DOHH2 (cell line): ENCODE measurements around the gene SH3D19.

Experiments
- H3F3A ChIP-seq: fragments of 200-600 bp; sonication (generic), shearing (Covaris generic); 2 replicates; pipeline ENCODE4 v1.6.0; 2016; ENCODE audit warnings: antibody characterized with exemption, mild to moderate bottlenecking; ENCODE audit not compliant: control insufficient read depth, insufficient read depth
- H3K27ac ChIP-seq: fragments of 200-600 bp; sonication (generic); 2 replicates; pipeline ENCODE4 v1.5.1; 2014; ENCODE audit warnings: low read depth, mild to moderate bottlenecking, low read length, moderate library complexity
- H3K27me3 ChIP-seq: fragments of 200-600 bp; sonication (generic); 2 replicates; pipeline ENCODE4 v1.6.1; 2014; ENCODE audit warnings: mild to moderate bottlenecking, low read length, mixed read lengths; ENCODE audit not compliant: control insufficient read depth
- H3K36me3 ChIP-seq: fragments of 200-600 bp; sonication (generic); 2 replicates; pipeline ENCODE4 v1.6.1; 2014; ENCODE audit warnings: mild to moderate bottlenecking, low read length, moderate library complexity, mixed read lengths; ENCODE audit not compliant: control insufficient read depth
- H3K4me1 ChIP-seq: fragments of 200-600 bp; sonication (generic); 2 replicates; pipeline ENCODE4 v1.6.1; 2014; ENCODE audit warnings: mild to moderate bottlenecking, low read length, mixed read lengths; ENCODE audit not compliant: control insufficient read depth
- H3K4me2 ChIP-seq: fragments of 200-600 bp; sonication (generic); 2 replicates; pipeline ENCODE4 v1.6.0; 2014; ENCODE audit warnings: mild to moderate bottlenecking, low read length, moderate library complexity
- H3K4me3 ChIP-seq: fragments of 200-600 bp; sonication (generic); 2 replicates; pipeline ENCODE4 v1.5.1; 2014; ENCODE audit warnings: mild to moderate bottlenecking, low read length, mixed read lengths
- H3K79me2 ChIP-seq: fragments of 200-600 bp; sonication (generic); 2 replicates; pipeline ENCODE4 v1.6.1; 2014; ENCODE audit warnings: mild to moderate bottlenecking, low read length, mixed read lengths; ENCODE audit not compliant: control insufficient read depth
- H3K9me2 ChIP-seq: fragments of 200-600 bp; sonication (generic); replicated peaks from 2 replicates; pipeline ENCODE4 v1.6.1; 2014; ENCODE audit warnings: mild to moderate bottlenecking, low read length, mixed read lengths; ENCODE audit not compliant: control insufficient read depth
- H3K9me3 ChIP-seq: fragments of 200-600 bp; sonication (generic); 2 replicates; pipeline ENCODE4 v1.6.1; 2014; ENCODE audit warnings: antibody characterized with exemption, low read length, mixed read lengths; ENCODE audit not compliant: control insufficient read depth, insufficient read depth
- H4K20me1 ChIP-seq: fragments of 200-600 bp; sonication (generic); 2 replicates; pipeline ENCODE4 v1.6.0; 2014; ENCODE audit warnings: low read depth, mild to moderate bottlenecking, antibody characterized with exemption, low read length, moderate library complexity; ENCODE audit not compliant: control insufficient read depth, insufficient read depth
- EZH2phosphoT487 ChIP-seq: fragments of 200-600 bp; sonication (generic); IDR thresholded peaks from 2 replicates; pipeline ENCODE4 v1.6.1; 2017; ENCODE audit warnings: borderline replicate concordance, mild to moderate bottlenecking, antibody characterized with exemption, low read length, moderate library complexity, mixed read lengths
- TF ChIP-seq, protein P1 (sequence below): fragments of 200-600 bp; sonication (generic); IDR thresholded peaks from one replicate; pipeline ENCODE4 v1.5.1; 2014; ENCODE audit warnings: antibody characterized with exemption, mild to moderate bottlenecking, low read depth, low read length; ENCODE audit not compliant: poor library complexity, severe bottlenecking

SH3D19 gene

DNA sequence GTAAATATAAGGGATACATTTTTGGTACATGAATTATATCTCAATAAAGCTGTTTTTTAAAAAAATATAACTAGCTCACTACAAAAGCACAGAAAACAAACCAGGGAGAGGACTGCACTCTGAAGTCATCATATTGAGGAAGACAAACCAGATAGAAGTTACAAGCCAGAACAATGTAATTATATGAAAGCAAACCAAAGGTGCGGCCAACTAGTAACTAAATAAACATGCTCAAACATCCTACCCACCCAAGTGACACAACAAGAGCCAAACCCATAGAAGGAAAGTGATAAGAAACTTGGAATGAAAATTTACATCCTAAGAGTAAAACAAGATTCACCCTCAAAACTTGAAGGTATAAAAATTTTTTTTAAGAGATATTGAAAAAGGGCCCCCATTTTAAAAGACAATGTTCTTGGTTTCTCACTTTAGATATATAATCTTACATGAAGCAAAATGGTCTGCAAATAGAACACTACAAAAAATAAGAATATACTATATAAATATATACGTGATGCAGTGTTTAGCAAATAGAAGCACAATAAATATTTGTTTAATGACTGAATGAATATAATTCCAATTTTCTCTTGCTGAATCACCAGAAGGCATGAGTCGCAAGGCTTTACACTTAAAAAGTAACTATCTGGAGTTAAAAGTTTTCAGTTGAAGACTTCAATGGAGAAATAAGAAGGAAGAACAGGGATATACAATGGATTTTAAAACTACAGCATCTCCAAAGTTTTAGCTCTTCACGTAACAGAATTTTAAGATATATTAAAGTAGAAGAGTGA, 4.0 kb upstream of the SH3D19 start:
- no peaks in the 10 kb centered on the region for H4K20me1 ChIP-seq
- no peaks in the 10 kb centered on the region for H3K9me2 ChIP-seq
- H3F3A ChIP-seq, result no peaks in the 10 kb centered on the region
- TF ChIP-seq EZH2phosphoT487, result no peak
- TF ChIP-seq, protein P1, sequence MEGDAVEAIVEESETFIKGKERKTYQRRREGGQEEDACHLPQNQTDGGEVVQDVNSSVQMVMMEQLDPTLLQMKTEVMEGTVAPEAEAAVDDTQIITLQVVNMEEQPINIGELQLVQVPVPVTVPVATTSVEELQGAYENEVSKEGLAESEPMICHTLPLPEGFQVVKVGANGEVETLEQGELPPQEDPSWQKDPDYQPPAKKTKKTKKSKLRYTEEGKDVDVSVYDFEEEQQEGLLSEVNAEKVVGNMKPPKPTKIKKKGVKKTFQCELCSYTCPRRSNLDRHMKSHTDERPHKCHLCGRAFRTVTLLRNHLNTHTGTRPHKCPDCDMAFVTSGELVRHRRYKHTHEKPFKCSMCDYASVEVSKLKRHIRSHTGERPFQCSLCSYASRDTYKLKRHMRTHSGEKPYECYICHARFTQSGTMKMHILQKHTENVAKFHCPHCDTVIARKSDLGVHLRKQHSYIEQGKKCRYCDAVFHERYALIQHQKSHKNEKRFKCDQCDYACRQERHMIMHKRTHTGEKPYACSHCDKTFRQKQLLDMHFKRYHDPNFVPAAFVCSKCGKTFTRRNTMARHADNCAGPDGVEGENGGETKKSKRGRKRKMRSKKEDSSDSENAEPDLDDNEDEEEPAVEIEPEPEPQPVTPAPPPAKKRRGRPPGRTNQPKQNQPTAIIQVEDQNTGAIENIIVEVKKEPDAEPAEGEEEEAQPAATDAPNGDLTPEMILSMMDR, result no peak
- H3K4me1 ChIP-seq, result no peaks in the 10 kb centered on the region
- H3K27me3 ChIP-seq, result no peaks in the 10 kb centered on the region
- no peak overlapping the region for H3K4me2 ChIP-seq
- H3K9me3 ChIP-seq, result no peaks in the 10 kb centered on the region
- no peak overlapping the region for H3K27ac ChIP-seq
- no peaks in the 10 kb centered on the region for H3K36me3 ChIP-seq
- no peaks in the 10 kb centered on the region for H3K79me2 ChIP-seq
- H3K4me3 ChIP-seq, result no peak overlapping the region

DNA sequence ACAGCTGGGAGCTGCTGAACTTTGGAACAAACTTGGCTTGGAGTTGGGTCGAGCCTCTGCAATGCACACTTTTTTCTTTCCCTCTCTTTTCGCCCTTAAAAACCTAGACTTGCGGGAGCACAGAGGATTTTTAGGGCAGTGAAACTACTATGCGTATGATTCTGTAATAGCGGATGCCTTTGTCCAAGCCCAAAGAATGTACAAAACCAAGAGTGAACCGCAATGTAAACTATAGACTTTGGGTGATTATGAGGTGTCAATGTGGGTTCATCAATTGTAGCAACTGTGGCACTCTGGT, 493 bp upstream of the SH3D19 start:
- no peaks in the 10 kb centered on the region for H3K9me3 ChIP-seq
- no peaks in the 10 kb centered on the region for H3K36me3 ChIP-seq
- no peaks in the 10 kb centered on the region for H3K9me2 ChIP-seq
- no peak for TF ChIP-seq EZH2phosphoT487
- TF ChIP-seq, protein P1, result no peak
- H3K79me2 ChIP-seq, result no peaks in the 10 kb centered on the region
- no peaks in the 10 kb centered on the region for H3K27me3 ChIP-seq
- no peak overlapping the region for H3K4me3 ChIP-seq
- no peak overlapping the region for H3K27ac ChIP-seq
- no peaks in the 10 kb centered on the region for H4K20me1 ChIP-seq
- H3F3A ChIP-seq, result no peaks in the 10 kb centered on the region
- no peaks in the 10 kb centered on the region for H3K4me1 ChIP-seq
- H3K4me2 ChIP-seq, result no peak overlapping the region

DNA sequence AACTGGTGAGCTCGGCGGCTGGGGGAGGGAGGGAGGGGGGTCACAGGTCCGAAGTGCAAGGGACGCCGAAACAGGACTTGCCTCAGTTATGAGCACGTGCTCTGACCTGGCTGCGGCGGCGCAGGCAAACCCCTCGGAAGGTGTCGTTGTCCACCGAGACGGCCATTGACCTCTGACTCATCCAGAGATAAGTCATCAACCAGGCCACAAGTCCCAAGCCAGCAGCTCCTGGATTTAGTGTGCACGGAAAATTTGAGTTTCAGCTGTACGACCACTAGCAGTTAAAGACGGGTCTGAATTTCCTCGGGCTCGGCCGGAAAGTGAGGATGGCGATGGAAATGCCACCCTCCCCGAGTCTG, 674 bp downstream of the SH3D19 start:
- no peaks in the 10 kb centered on the region for H3K9me3 ChIP-seq
- H3K9me2 ChIP-seq, result no peaks in the 10 kb centered on the region
- no peaks in the 10 kb centered on the region for H3K79me2 ChIP-seq
- H3K36me3 ChIP-seq, result no peaks in the 10 kb centered on the region
- no peaks in the 10 kb centered on the region for H4K20me1 ChIP-seq
- no peaks in the 10 kb centered on the region for H3K4me1 ChIP-seq
- no peak overlapping the region for H3K27ac ChIP-seq
- H3K4me2 ChIP-seq, result no peak overlapping the region
- H3F3A ChIP-seq, result no peaks in the 10 kb centered on the region
- TF ChIP-seq EZH2phosphoT487, result no peak
- TF ChIP-seq, protein P1, result no peak
- H3K27me3 ChIP-seq, result no peaks in the 10 kb centered on the region
- H3K4me3 ChIP-seq, result no peak overlapping the region
